NCI-H1048 (cell line): ENCODE data around the gene CNNM4.
A peak's percentile ranks its signal among the peaks of the same experiment; 100 is the strongest.

Source experiments
- DNase-seq: peaks from one replicate; lab custom pipeline; 2025; lab: John Stamatoyannopoulos, UW

Gene CNNM4

GRCh38 chr2:96810783-96811192 is 50.1 kb downstream of the CNNM4 start:
- DNase-seq: no peak

- DNase-seq: no peak
These were observed 51.2 kb downstream of the CNNM4 start for GRCh38 chr2:96811917-96812316.

GRCh38 chr2:96813656-96814055 is 53.0 kb downstream of the CNNM4 start:
- no peak for DNase-seq

- no peak for DNase-seq
These were observed 54.8 kb downstream of the CNNM4 start for GRCh38 chr2:96815326-96816126.

GRCh38 chr2:96816127-96816835 is 55.6 kb downstream of the CNNM4 start, which contains the start of gene CNNM3:
CNNM3 (plus strand) TSS chr2:96816268; CDS start chr2:96816278, 10 bp downstream.
- DNase-seq: peak; percentile 85

GRCh38 chr2:96816836-96817702 is 56.4 kb downstream of the CNNM4 start:
- no peak for DNase-seq

- DNase-seq: no peak
These were observed 57.2 kb downstream of the CNNM4 start for GRCh38 chr2:96817882-96818281.

- DNase-seq: no peak
These were observed 58.6 kb downstream of the CNNM4 start for GRCh38 chr2:96819128-96819875.

GRCh38 chr2:96819876-96820511 is 59.3 kb downstream of the CNNM4 start:
- no peak for DNase-seq

- DNase-seq: no peak
These were observed 60.5 kb downstream of the CNNM4 start for GRCh38 chr2:96821113-96821675.

GRCh38 chr2:96822786-96823185 is 62.1 kb downstream of the CNNM4 start:
- DNase-seq: no peak

GRCh38 chr2:96823198-96823597 is 62.5 kb downstream of the CNNM4 start:
- DNase-seq: no peak

GRCh38 chr2:96824079-96824870 is 63.6 kb downstream of the CNNM4 start:
- DNase-seq: no peak

GRCh38 chr2:96825057-96825456 is 64.4 kb downstream of the CNNM4 start:
- DNase-seq: no peak

- no peak for DNase-seq
These were observed 66.0 kb downstream of the CNNM4 start for GRCh38 chr2:96826546-96827278.

- DNase-seq: no peak
These were observed 67.7 kb downstream of the CNNM4 start for GRCh38 chr2:96828436-96828835.

GRCh38 chr2:96828874-96829273 is 68.2 kb downstream of the CNNM4 start:
- no peak for DNase-seq

- no peak for DNase-seq
These were observed 69.4 kb downstream of the CNNM4 start for GRCh38 chr2:96830044-96830562.

- no peak for DNase-seq
These were observed 71.0 kb downstream of the CNNM4 start for GRCh38 chr2:96831679-96832078.
